Measurements from ENCODE around the gene LNPK.
A peak's percentile ranks its signal among the peaks of the same experiment; 100 is the strongest.

- TF ChIP-seq POLR2A (IDR thresholded peaks at IDR 0.05) (peak; percentile 7 to 42), CTCF (IDR thresholded peaks at IDR 0.05 in 4 of 5, conservative IDR thresholded peaks at IDR 0.05 in 1 of 5) (no peak)
Measured at GRCh38 chr2:175929850-175930249, 72.2 kb downstream of the LNPK start.

Data from gastrocnemius medialis (tissue), 4 donors.